Right ventricle myocardium inferior (tissue), 1 donor: ENCODE measurements around the gene ITGB4. TPM values are rescaled to one million over a fixed set of nuclear protein-coding genes. Genes with fewer than 3 reads are reported as not detected.
A peak's percentile ranks its signal among the peaks of the same experiment; 100 is the strongest.

Experiments
- ATAC-seq: fragments of 200-7000 bp; cut with Tn5 transposase; one replicate; pipeline ENCODE4 v1.9.1; 2020; ENCODE audit warnings: mild to moderate bottlenecking, moderate library complexity
- DNase-seq: peaks from one replicate; pipeline ENCODE4 v3.0.0; 2021; ENCODE audit errors: missing footprints
- intact Hi-C: fragments of 100-400 bp; cut with DNase I; formaldehyde crosslinking; loops from one replicate; pipeline ENCODE4 v1.11.0; 2022
- total RNA-seq: library from RNA; stranded (reverse); fragmentation: NEBNext Ultra II Directional; extraction: Animal tissue kit (Norgen Biotek cat#: 25700); gene quantifications from one replicate; pipeline ENCODE4 v1.2.1, GENCODE V29; 2021
- donor health status: DM: no; HTN: yes; CAD: no; lungs with severe emphysema.

Gene ITGB4
- total RNA-seq, 1 donor from 2014 or later, result 7.5 TPM

- intact Hi-C loops, result no loop called here
- peak; percentile 41 for DNase-seq
- no peak for ATAC-seq
Measured at GRCh38 chr17:75724016-75725003, 3.1 kb downstream of the ITGB4 start.

DNA sequence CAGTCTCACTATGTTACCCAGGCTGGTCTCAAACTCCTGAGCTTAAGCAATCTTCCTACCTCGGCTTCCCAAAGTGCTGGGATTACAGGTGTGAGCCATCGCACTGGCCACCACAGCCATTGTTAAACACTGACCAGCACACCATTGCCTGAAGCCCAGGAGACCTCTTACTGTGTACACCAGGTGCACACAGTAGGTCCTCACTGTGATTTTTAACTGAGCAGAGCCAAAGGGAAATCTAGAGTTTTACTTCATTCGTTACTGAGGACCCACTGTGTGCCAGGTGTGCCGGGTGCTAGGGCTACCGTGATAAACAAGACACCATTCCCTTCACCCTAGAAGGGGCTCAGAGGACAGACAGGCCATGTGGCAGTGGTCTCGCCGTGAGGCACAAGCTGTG, 4.2 kb downstream of the ITGB4 start:
- peak; percentile 3 for DNase-seq
- intact Hi-C loops, result no loop called here
- ATAC-seq, result no peak

DNA sequence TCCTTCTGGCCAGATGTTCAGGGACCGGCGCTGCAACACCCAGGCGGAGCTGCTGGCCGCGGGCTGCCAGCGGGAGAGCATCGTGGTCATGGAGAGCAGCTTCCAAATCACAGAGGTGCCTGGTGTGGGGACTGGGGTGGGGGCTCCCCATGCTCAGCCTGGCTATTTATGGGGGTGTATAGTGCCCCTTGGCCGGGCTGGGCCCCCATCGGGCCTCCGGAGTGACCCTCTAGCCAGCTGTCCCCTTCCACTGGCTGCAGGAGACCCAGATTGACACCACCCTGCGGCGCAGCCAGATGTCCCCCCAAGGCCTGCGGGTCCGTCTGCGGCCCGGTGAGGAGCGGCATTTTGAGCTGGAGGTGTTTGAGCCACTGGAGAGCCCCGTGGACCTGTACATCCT, 6.1 kb downstream of the ITGB4 start:
- ATAC-seq, result no peak
- intact Hi-C loops, result no loop called here
- no peak for DNase-seq

DNA sequence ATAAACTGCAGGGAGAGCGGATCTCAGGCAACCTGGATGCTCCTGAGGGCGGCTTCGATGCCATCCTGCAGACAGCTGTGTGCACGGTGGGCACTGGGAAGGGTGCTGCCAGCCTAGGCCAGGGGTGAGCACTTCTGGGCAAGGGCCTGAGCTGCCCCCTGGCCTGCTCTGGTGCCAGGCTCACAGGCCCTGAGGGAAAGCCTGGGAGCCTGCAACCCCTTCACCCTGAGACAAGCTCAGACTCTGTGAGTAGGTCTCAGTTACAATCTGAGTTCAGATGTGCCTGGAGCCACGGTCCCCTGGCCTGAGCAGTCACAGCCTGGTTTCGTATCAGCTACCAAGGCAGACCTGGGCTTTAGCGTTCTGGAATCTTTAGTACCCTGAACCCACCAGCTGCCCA, 8.1 kb downstream of the ITGB4 start:
- no peak for ATAC-seq

DNA sequence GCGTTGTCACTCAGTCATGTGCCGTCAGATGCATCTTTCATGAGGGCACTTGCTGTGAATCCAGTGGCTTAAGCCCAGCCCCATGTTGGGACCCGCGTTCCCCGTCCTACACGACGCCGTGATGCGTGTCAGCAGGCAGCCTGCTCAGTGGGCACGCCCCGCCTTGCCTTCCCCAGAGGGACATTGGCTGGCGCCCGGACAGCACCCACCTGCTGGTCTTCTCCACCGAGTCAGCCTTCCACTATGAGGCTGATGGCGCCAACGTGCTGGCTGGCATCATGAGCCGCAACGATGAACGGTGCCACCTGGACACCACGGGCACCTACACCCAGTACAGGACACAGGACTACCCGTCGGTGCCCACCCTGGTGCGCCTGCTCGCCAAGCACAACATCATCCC, 8.8 kb downstream of the ITGB4 start:
- intact Hi-C loops, result no loop called here
- no peak for ATAC-seq

More for the DNA sequence above, 8.1 kb downstream of the ITGB4 start:
- peak; percentile 41 for DNase-seq
- intact Hi-C loops, result no loop called here

DNA sequence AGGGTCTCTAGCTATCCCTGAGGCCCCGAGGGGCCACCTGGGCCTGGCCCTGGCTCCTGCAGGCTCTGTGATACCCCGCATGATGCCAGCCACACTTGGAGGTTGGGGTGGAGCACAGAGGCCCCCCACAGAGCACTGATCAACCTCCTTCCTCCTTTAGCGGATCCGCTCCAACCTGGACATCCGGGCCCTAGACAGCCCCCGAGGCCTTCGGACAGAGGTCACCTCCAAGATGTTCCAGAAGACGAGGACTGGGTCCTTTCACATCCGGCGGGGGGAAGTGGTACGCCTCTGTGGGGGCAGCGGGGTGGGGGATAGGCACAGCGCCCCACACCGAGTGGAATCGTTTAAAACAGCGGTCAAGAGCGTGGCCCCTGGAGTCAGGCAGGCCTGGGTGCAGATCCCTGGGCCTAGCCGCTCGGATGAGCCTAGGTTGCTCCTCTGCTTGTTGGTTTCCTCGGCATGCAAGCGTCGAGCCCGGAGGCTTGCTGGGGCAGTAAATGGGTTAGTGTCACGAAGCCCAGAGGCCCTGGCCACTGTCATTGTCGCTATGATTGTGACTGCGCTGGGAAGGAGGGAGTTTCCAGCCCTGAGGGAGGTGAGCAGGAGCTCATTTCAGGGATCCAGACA, 9.9 kb downstream of the ITGB4 start:
- ATAC-seq (no peak), DNase-seq (peak; percentile 32)
- intact Hi-C loops, result no loop called here

More for the DNA sequence above, 8.8 kb downstream of the ITGB4 start:
- peak; percentile 22 for DNase-seq

DNA sequence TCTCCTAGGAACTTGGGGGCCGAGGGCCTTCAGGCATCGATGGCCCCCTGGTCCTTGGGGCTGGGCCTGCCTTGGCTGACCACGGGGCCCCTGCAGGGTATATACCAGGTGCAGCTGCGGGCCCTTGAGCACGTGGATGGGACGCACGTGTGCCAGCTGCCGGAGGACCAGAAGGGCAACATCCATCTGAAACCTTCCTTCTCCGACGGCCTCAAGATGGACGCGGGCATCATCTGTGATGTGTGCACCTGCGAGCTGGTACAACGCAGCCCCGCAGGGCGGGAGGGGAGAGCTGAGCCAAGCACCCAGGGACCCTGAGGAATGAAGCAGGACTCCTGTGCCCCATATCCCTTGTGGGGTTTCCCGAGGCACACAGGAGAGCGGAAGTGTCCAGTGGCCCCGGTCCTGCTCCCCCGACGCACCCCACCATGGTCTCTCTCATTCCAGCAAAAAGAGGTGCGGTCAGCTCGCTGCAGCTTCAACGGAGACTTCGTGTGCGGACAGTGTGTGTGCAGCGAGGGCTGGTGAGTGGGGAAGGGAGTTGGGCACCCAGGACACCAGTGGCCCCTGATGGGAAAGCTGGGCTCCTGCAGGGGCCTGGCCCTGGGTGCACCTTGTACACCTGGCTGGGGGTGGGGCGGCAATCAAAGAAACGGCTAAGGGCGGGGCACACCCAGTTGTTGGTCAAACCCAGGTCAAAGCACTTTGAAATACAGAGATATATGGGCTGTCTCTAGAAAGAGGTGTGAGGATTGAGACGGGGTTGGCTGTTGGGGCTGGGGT, 10.6 kb downstream of the ITGB4 start:
- intact Hi-C loops, result no loop called here
- peak; percentile 51 for DNase-seq
- no peak for ATAC-seq

GRCh38 chr17:75733471-75733870, 12.2 kb downstream of the ITGB4 start:
- intact Hi-C loops, result no loop called here
- DNase-seq (peak; percentile 49), ATAC-seq (no peak)

DNA sequence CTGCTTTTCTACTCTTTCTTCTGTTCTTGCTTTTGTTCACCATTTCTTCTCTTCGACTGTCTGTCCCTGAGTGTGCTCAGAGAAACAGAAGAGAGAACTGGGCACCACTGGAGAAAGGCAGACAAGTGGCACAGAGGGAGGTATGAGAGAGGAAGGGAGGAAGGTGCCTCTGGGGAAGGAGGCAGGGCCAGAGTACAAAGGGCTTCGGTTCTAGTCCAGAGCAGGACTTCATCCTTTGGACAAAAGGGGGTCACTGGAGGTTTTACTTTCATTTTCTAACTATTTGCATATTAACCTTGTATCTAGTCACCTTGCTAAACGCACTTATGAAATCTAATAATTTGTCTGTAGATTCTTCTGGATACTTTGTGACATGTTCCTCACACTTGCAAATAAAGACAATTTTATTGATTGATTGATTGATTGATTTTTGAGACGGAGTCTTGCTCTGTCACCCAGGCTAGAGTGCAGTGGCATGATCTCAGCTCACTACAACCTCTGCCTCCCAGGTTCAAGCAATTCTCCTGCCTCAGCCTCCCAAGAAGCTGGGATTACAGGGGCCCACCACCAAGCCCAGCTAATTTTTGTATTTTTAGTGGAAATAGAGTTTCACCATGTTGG, 13.5 kb downstream of the ITGB4 start:
- ATAC-seq (no peak), DNase-seq (no peak)
- intact Hi-C loops, result no loop called here

DNA sequence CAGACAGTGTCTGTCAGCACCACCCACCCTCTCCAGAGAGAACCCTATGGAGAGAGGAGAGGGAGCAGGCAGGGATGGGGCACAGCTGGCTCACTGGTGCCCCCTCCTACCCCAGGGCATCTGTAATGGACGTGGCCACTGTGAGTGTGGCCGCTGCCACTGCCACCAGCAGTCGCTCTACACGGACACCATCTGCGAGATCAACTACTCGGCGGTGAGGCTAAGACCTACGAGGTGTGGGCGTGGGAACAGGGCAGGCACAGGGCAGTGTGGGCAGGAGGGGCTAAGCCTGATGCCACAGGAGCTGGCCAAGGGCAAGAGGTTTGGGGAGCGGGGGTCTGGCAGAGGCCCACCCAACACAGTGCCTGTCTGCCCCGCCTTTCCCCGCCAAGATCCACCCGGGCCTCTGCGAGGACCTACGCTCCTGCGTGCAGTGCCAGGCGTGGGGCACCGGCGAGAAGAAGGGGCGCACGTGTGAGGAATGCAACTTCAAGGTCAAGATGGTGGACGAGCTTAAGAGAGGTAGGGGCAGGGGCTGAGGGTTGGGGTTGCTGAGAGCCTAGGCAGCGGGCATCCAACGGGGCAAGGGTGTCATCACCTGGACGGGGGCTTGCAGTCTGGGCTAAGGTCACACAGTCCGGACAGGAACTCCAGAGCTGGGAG, 15.0 kb downstream of the ITGB4 start:
- peak; percentile 37 for DNase-seq
- no peak for ATAC-seq
- intact Hi-C loops, result no loop called here

GRCh38 chr17:75737133-75737962, 16.1 kb downstream of the ITGB4 start:
- DNase-seq, result peak; percentile 56
- no peak for ATAC-seq
- intact Hi-C loops, result no loop called here

DNA sequence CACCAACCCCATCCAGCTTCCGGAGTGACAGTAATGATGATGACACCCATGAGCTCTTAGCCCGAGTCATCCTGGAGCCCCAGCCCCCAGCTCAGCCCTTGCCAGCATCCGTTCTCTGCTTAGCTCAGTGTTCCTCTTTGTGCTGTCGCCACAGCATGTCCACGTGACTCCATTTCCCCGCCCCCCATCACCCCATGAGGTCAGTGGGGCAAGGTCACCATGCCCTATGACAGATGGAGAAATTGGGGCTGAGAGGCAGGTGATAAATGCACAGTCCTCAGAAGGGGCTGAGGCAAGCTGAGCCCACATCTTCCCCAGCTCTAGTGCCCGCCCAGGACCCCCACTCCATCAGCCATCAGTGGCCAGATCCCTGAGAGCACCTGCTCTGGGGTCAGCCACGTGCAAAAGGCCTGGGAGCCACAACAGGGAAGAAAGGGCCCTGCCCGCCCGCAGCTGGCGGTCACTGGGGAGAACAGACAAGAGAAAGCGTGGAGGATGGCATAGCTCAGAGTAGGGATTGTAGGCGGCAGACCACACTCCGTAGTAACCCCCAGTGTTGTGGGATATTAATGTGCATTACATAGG, 17.1 kb downstream of the ITGB4 start:
- DNase-seq, result peak; percentile 84
- peak; percentile 26 for ATAC-seq
- intact Hi-C loops, result no loop called here

DNA sequence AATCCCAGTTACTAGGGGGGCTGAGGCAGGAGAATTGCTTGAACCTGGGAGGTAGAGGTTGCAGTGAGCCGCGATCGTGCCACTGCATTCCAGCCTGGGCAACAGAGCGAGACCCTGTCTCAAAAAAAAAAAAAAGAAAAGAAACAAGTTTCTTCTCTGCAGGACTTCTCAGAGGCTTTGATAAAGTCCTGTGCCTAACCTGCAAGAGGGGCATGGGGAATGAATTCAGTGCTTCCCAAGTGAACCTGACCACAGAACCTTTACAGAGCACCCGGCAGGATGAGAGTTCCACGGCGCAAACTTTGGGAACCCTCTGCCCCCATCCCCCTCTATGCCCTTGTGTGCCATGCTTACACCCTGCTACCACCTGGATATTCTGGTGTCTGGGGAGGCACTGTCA, 17.9 kb downstream of the ITGB4 start:
- intact Hi-C loops, result no loop called here
- peak; percentile 2 for DNase-seq
- ATAC-seq, result no peak

GRCh38 chr17:75739801-75740200, 18.5 kb downstream of the ITGB4 start:
- DNase-seq (peak; percentile 23), ATAC-seq (no peak)
- intact Hi-C loops, result no loop called here

DNA sequence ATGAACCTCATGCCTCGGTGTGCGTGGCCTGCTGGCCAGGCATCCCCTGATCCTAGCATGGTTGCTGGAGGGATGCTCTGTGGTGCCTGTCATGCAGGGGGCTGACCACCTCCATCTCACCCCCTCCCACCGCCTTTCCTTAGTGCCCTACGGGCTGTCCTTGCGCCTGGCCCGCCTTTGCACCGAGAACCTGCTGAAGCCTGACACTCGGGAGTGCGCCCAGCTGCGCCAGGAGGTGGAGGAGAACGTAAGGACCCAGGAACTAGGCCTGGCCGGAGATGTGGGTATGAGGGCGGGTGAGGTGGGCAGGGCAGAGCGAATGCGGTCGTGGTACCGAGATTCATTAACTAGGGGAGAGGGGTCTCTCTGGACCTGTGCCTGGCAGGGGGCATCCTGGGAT, 19.0 kb downstream of the ITGB4 start:
- DNase-seq (peak; percentile 62), ATAC-seq (no peak)
- intact Hi-C loops, result no loop called here

DNA sequence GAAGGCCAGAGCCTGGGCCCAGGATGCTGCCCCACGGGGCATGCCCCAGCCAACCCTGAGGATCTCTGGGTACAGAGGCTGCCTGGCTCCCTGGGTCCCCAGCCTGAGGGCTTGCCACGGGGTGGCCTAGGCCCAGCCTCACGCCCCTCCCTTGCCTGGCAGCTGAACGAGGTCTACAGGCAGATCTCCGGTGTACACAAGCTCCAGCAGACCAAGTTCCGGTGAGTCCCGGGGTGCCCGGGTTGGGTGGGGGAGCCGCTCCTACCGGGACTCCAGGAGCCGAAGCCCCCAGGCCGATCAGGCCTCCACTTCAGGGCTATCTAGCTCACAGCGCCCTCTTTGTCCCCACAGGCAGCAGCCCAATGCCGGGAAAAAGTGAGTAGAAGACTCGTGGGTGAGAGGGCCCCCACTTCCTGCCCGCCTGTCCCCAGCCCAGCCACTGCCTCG, 19.4 kb downstream of the ITGB4 start:
- ATAC-seq (no peak), DNase-seq (peak; percentile 1)
- intact Hi-C loops, result no loop called here

- no peak for DNase-seq
- ATAC-seq, result no peak
- intact Hi-C loops, result no loop called here
Measured at GRCh38 chr17:75742337-75742736, 21.1 kb downstream of the ITGB4 start.
